Liver (tissue), 3 donors: ENCODE measurements around the gene CSTA.

Experiments
- CTCF ChIP-seq: fragments of 150-350 bp; IDR thresholded peaks from 2 replicates; pipeline ENCODE4 v1.5.1; 2017; ENCODE audit warnings: improper control_type of control experiment, low read depth, low read length; ENCODE audit not compliant: missing input control
- EGR1 ChIP-seq, 2 donors: IDR thresholded peaks; 2 replicates each; pipeline ENCODE4 v1.6.1; 2016 to 2018; ENCODE audit warnings: antibody characterized with exemption in 2 of 2, low read depth in 2 of 2
- NR2F2 ChIP-seq: IDR thresholded peaks from 2 replicates; pipeline ENCODE4 v1.6.1; 2016; ENCODE audit warnings: antibody characterized with exemption
- RXRA ChIP-seq, 2 donors: IDR thresholded peaks; 2 replicates each; pipeline ENCODE4 v1.6.1; 2017 to 2018; ENCODE audit warnings: antibody characterized with exemption in 2 of 2, mild to moderate bottlenecking in 1 of 2
- donor health status: healthy.
- donor health status: healthy.

- TF ChIP-seq RXRA (IDR thresholded peaks at IDR 0.05) (no peak), CTCF (no peak), NR2F2 (no peak), EGR1 (IDR thresholded peaks at IDR 0.05; ENCODE audit: low read depth in 2 of 2) (no peak)
Measured at GRCh38 chr3:122313281-122313680, 11.8 kb upstream of the CSTA start.
